Epithelial cell of prostate (primary cell): Measurements from ENCODE around the gene MTLN.
A peak's percentile ranks its signal among the peaks of the same experiment; 100 is the strongest.
"Not testable (repeated sequence)": the region's sequence is repeated elsewhere in the genome, so short reads cannot be mapped to it uniquely, and the experiment has no call there.

Experiments used
- DNase-seq: peaks from one replicate; pipeline ENCODE4 v3.0.0-alpha.2; 2011; ENCODE audit warnings: low read depth, low spot score
- H3K27ac ChIP-seq: fragments of 450-650 bp; 2 replicates; pipeline ENCODE4 v1.5.1; 2017; ENCODE audit warnings: mild to moderate bottlenecking

MTLN gene

DNA sequence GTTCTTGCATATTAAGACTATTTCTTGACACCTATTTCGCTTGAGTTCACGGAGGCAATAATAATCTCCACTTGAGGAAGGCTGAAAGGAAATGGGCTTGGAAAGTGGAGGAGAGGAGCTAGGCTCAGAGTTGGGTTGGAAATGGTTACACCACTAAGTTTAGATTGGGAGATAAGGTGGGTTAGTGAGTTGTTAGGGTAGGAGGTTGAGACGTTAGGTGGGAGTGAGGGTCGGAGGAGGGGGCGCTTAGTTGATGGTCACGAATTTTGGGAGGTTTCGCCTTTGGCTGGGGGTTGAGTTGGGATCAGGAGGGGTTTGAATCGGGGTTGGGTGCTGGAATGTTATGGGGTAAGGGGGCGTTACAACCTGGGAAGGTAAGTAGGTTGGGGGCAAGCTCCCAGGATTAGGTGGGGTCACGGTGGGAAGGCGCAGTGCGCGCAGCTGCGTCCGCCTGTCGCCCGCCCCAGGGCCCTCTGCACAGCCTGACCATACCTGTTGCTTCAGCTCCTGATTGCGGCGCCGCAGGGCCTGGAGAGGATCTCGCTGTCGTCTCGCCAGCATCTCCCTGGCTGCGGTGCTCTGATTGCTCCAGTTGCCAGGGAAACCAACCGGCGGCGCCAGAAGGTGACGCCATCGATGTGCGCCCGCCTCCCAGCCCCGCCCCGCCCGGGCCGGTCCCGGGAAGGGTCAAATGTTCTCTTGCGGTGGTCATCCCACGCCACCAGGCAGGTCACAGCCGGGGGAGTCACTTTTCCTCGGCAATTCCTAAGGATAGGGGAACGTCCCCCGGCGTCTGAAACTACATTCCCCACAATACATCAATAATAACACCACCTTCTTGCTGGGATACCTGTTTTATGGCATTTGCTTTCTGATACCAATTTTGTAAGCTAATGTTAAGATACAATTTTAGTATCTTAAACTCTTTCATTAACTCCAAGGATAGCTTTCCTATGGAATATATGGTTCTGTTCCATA, 7.7 kb downstream of the MTLN start, which contains the start of gene NPHP1:
Gene NPHP1, minus strand, starts transcription at position 606 of the 978 bp plus-strand sequence. Its CDS starts 45 bp downstream, at position 561.
- DNase-seq = peak; percentile 27
- H3K27ac ChIP-seq = peak within 1 kb of the TSS; percentile 21

GRCh38 chr2:110198016-110198415, 14.3 kb downstream of the MTLN start:
- DNase-seq = no peak
- no peak overlapping the region for H3K27ac ChIP-seq

GRCh38 chr2:110197452-110197851, 14.9 kb downstream of the MTLN start:
- no peak for DNase-seq
- no peak overlapping the region for H3K27ac ChIP-seq

DNA sequence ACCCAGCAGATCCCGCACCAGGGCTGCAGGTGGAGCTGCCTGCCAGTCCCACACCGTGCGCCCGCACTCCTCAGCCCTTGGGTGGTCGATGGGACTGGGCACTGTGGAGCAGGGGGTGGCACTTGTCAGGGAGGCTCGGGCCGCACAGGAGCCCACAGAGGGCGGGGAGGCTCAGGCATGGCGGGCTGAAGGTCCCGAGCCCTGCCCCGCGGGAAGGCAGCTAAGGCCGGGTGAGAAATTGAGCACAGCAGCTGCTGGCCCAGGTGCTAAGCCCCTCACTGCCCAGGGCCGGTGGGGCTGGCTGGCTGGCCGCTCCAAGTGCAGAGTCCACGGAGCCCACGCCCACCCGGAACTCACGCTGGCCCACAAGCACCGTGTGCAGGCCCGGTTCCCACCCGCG, 22.2 kb downstream of the MTLN start:
- H3K27ac ChIP-seq, DNase-seq: not testable (repeated sequence)

DNA sequence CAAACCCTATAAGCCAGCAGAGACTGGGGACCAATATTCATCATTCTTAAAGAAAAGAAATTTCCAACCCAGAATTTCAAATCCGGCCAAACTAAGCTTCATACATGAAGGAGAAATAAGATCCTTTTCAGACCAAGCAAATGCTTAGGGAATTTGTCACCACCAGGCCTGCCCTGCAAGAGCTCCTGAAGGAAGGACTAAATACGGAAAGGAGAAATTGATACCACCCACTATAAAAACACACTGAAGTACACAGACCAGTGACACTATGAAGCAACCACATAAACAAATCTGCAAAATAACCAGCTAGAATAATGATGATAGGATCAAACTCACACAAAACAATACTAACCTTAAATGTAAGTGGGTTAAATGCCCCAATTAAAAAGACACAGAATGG, 29.9 kb downstream of the MTLN start:
- H3K27ac ChIP-seq = no peak overlapping the region
- DNase-seq = no peak

GRCh38 chr2:110180036-110180435, 32.3 kb downstream of the MTLN start:
- no peak overlapping the region for H3K27ac ChIP-seq
- no peak for DNase-seq

DNA sequence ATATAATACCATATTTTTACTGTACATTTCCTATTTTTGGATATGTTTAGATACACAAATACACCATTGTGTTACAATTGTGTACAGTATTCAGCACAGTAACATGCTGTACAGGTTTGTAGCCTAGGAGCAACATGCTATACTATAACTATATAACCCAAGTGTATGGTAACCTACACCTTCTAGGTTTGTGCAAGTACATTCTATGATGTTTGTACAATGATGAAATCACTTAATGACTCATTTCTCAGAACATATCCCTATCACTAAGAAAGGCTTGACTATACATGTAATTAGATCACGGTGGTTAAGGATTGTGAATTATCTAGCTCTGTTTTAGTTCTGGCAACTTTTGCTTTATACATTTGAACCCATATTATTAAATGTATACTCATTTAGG, 38.8 kb downstream of the MTLN start:
- peak; percentile 53 for DNase-seq
- H3K27ac ChIP-seq = peak overlapping the region; percentile 36

GRCh38 chr2:110172506-110172905, 39.8 kb downstream of the MTLN start:
- no peak for DNase-seq
- no peak overlapping the region for H3K27ac ChIP-seq

DNA sequence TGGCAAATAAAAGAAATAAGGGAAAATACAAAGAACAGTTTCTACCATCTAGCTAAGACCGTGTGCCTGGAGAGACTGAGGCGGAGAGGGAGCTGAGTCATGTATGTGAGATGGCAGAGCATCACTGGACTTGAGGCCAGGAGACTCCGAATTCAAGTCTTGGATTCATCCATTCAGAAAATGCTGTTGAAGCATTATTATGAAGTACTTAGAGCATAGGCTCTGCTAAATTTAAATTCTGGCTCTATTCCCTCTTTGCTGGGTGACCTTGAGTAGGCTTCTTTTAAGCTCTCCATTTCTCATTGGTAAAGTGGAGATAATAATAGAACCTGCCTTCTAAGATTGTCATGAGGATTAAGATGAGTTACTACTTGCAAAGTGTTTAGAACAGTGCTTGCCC, 42.2 kb downstream of the MTLN start:
- no peak for DNase-seq
- H3K27ac ChIP-seq = no peak overlapping the region

DNA sequence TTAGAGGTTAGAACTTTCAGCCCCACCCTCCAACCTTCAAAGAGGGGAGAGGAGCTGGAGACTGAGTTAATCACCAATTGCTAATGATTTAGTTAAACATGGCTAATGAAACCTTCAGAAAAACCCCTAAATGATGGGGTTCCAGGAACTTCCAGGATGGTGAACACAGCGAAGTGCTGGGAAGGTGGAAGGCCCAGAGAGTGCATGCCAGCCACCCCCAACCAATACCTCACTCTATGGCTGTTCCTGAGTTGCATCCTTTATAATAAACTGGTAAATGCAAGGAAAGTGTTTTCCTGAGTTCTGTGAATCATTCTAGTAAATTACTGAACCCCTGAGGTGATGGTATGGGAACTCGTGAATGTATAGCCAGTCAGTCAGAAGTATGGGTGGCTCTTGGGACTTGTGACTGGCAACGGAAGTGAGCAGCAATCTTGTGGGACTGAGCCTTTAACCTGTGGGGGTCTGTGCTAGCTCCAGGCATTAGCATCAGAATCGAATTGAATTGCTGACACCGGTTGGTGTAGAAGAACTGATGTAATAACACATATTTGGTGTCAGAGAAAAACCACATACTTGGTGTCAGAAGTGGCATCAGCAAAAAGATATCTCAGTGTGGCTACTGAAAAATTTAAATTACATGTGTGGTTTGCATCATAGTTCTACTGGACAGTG, 44.9 kb downstream of the MTLN start:
- H3K27ac ChIP-seq = no peak overlapping the region
- DNase-seq = no peak

- no peak for DNase-seq
- no peak overlapping the region for H3K27ac ChIP-seq
These were observed 46.1 kb downstream of the MTLN start for GRCh38 chr2:110166266-110166665.
